NCI-H69 (cell line): Measurements from ENCODE around the gene RCOR2.
"Not testable (repeated sequence)": the region's sequence is repeated elsewhere in the genome, so short reads cannot be mapped to it uniquely, and the experiment has no call there.

ENCODE experiments used
- DNase-seq: peaks from one replicate; lab custom pipeline; 2025; lab: John Stamatoyannopoulos, UW

Gene RCOR2

DNA sequence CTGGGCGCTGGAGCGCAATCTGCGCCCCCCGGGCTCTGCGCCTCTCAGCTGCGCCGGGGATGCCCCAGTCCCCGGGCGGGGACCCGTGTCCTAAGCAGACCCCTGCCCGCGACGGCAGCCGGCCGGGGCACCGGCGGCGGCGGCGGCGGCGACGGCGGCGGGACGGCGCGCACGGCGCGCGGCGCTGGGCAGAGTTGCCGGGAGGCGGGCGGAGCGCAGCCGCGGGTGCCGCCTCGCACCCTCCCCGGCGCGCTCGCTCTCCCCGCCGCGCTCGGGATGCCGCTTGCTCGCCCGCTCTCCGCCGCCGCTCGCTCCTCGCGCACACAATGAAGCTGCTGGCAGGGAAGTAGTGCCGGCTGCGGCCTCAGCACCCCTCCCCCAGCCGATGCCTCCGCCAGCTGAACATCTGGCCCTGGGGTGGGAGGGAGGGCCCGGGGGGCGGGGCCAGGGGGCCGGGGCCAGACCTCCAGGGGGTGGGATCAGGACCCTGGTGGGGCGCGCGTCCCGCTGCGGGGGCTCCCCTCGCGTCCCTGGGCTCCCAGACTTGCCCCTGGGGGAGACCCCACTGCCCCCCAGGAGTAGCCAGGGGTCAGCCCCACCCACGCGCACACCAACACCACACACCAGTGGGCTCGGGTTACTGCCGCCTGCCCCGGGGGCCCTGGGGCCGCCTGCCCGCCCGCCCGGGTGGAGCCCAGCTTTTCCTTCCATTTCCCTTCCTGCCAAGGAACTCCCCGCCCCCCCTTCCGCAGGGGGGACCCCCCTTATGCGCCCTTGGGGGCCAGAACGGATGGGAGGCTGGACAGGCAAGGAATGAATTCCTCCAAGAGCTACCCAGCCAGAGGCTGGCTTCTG, at the start of gene RCOR2:
Gene RCOR2, minus strand, starts transcription at position 328 of the 855 bp plus-strand sequence. CDS start 708 bp downstream, outside the sequence.
- peak; percentile 97 for DNase-seq

DNA sequence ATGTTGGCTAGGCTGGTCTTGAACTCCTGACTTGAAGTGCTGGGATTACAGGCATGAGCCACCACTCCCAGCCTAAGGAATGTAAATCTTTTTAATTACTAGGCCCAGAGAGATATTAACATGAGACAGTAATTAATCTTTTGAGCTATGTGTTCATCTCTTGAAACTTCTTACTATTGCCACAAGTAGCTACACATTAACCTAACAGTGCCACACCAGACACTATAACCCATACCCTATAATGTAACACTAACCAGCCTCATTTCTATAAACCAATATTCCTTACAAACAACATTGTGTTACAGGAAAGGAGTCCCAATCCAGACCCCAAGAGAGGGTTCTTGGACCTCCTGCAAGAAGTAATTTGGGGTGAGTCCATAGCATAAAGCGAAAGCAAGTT, 49.5 kb upstream of the RCOR2 start:
- no peak for DNase-seq

DNA sequence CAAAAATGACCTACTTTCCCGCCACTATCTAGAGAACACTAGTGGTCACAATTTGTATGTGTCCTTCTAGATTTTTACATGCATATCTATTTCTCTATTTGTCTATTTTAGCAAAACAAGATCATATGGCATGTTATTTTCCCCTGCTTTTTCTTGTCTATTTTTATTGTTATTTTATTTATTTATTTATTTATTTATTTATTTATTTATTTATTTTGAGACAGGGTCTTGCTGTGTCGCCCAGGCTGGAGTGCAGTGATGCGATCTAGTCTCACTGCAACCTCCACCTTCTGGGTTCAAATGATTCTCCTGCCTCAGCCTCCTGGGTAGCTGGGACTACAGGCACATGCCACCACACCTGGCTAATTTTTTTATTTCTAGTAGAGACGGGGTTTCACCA, 46.9 kb upstream of the RCOR2 start:
- DNase-seq = not testable (repeated sequence)

- DNase-seq = peak; percentile 96
Observed at GRCh38 chr11:63961608-63962412, 44.8 kb upstream of the RCOR2 start.

DNA sequence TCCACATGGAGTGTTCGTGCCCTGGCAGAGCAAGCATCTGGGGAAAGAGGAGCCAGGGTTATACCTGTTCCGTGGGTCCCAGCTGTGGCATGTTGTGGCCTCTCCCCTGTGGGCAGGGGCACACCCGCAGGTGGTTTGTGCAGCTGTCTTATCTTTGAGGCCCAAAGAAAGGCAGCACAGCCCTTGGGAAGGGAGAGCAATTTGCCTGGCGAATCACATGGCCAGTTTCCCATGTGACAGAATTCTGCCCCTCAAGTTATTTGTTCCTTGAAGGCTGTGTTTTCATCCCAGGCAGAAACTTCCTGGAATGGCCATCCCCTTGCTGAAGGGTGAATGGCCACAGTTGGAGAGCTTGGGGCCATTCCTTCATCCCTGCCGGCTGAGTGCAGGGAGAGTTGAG, 41.0 kb upstream of the RCOR2 start:
- DNase-seq = no peak

DNA sequence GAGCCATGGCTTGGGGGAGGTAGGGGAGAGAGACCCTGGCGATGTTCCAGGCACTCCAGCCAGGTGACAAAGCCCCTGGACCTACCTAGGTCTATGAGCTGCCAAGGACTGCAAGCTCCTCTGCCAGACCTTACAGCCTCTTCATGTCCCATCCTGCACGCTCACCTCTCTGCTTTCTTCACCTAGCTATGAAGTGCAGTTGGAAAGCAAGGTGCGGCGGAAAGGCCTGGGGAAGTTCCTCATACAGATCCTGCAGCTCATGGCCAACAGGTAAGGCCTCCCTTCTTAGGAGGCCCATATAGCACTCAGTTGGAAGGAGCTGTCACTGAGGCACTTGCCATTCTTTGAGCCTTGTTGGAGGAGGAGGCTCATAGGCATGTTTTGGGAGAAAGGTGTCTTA, 35.6 kb upstream of the RCOR2 start:
- DNase-seq = no peak

- DNase-seq = no peak
Observed at GRCh38 chr11:63951779-63952536, 35.0 kb upstream of the RCOR2 start.

DNA sequence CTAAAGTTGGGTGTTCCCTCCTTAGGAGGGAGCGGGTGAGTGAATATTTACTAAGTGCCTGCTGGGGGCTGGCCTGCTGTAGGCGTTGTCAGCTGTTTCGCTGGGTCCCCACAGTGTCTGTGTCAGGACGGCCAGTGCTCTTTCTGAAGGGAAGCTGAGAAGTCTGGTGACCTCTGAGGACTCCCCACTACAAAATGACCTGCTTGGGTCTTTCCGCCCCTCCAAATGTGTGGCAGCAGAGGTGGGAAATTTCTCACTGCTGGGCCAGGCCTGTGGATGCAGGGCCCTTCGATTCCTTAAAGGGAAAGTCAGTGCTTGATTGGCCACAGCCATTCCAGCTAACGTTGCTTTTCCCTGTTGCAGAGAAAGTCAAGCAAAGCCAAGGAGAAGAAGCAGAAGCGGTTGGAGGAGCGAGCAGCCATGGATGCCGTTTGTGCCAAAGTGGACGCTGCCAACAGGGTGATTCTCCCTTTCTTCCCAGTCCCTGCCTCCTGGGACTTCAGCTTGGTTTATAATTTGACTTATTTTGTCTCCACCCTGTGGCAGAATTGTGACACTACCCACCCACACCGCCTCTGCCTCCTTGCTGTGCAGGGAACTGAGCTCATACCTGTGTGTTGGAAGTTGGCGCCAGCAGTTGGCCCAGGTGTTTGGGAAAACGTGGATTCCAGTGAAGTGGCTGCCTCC, 28.7 kb upstream of the RCOR2 start:
- peak; percentile 88 for DNase-seq

GRCh38 chr11:63944987-63945386, 28.0 kb upstream of the RCOR2 start:
- no peak for DNase-seq

- no peak for DNase-seq
Observed at GRCh38 chr11:63942803-63943202, 25.8 kb upstream of the RCOR2 start.

DNA sequence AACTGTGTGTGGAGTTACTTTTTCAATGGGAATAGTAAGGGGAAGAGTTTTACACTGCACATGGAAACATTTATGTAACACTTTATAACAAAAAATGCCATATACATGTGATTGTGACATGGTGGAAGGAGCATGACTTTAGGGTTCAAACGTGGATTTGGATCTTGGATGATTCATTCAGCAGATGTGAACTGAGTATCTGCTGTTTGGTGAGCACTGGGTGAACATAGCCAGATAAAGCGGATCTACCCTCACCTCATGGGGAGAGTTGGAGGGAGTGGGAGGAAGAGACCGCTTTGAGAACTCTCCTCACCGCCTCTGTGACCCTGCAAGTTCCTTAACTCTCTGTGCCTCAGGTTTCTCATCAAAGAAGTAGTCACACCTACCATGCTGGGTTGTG, 24.9 kb upstream of the RCOR2 start:
- DNase-seq = no peak

- DNase-seq = no peak
Observed at GRCh38 chr11:63940786-63941185, 23.8 kb upstream of the RCOR2 start.

GRCh38 chr11:63939397-63939891, 22.5 kb upstream of the RCOR2 start:
- peak; percentile 71 for DNase-seq

DNA sequence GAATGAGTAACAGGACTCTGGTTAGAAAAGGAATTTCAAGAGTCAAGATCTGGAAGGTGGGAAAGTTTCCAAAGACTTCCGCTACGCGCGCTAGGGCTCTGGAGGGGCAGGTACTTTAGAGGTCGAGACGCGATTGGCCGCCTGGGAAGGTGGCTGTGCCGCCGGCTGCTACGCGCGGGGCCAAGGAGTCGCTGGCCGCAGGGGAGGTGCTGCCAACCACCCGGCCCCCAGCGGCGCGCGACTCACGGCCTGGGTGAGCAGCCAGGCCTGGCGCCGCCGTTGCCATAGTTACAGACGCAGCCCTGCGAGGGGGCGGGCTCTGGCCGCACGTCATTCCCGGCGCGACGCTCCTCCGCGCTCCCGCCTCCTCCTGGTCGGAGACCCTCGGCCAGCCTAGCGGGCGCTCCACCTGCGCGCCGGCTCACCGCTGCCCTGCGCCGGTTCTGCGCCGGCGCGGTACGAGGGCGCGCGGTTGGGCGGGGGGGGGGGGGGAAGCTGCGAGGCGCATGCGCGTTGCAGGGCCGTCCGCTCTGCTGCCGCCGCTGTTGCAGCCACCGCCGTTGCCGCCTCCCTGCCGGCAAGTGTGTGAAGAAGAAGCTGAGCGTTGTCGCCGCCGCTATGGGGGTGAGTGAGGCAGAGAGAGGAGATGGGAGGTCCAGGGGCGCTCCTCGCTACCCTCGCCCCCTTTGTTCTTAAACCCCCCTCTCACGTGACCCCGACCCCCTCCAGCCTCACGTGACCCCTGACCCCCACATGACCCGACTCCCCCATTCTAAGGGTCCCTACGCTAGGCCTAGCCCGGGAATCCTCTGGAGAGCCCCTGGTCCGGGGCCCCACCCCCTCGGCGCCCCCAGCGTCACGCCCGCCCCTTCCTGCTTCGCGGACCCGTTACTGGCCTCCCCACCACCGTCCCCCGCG, 21.8 kb upstream of the RCOR2 start, which contains the start of gene NAA40:
Gene NAA40, plus strand, starts transcription at position 524 of the 918 bp plus-strand sequence. Its CDS starts 95 bp downstream, at position 619.
- peak; percentile 100 for DNase-seq

DNA sequence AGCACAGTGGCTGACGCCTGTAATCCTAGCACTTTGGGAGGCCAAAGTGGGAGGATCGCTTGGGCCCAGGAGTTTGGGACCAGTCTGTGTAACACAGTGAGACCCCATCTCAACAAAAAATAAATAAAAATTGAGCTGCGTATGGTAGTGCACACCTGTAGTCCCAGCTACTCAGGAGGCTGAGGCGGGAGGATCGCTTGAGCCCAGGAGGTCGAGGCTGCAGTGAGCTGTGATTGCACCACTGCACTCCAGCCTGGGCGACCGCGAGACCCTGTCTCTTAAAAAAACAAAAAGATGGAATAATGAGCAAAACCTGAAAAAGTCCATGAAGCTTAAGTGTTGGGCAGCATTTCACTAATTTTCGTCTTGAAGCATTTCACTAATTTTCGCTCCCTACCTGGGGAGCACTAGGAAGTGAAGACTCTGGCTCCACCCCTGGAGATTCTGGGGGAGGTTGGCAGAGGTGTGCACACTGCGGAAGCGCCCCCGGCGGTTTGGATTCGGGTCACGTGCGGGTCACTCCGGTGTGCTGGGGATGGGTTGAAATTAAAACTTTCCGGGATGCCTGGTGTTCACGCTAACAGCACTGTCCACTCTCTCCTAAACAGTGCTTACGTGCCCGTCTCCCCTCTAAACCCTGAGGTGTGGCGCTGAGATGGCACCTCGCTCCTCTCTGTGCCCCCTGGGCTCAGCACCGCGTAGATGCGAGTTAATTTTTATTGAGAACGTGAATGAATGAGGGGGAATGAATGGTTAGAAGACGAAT, 20.9 kb upstream of the RCOR2 start:
- DNase-seq = peak; percentile 90

GRCh38 chr11:63933459-63933858, 16.5 kb upstream of the RCOR2 start:
- DNase-seq = no peak

GRCh38 chr11:63931876-63932275, 14.9 kb upstream of the RCOR2 start:
- no peak for DNase-seq

GRCh38 chr11:63931045-63931444, 14.1 kb upstream of the RCOR2 start:
- no peak for DNase-seq

GRCh38 chr11:63929616-63930015, 12.7 kb upstream of the RCOR2 start:
- no peak for DNase-seq

GRCh38 chr11:63923319-63923718, 6.4 kb upstream of the RCOR2 start:
- no peak for DNase-seq
